ES-I3 (cell line): Measurements from ENCODE around the gene CHCHD4.

Experiments used
- H3K36me3 ChIP-seq: 2 replicates; pipeline ENCODE4 v1.6.1; 2013; ENCODE audit warnings: mild to moderate bottlenecking, low read length, control low read depth, moderate library complexity; ENCODE audit not compliant: insufficient read depth
- H3K4me1 ChIP-seq: 2 replicates; pipeline ENCODE4 v1.6.1; 2013; ENCODE audit warnings: mild to moderate bottlenecking, control low read depth, low read length; ENCODE audit not compliant: insufficient read depth
- H3K9ac ChIP-seq: 2 replicates; pipeline ENCODE4 v1.6.1; 2013; ENCODE audit warnings: low read depth, mild to moderate bottlenecking, low read length, moderate library complexity
- H3K9me3 ChIP-seq: 2 replicates; pipeline ENCODE4 v1.6.1; 2013; ENCODE audit warnings: mild to moderate bottlenecking, low read length, moderate library complexity; ENCODE audit not compliant: control insufficient read depth, insufficient read depth

The CHCHD4 gene

DNA sequence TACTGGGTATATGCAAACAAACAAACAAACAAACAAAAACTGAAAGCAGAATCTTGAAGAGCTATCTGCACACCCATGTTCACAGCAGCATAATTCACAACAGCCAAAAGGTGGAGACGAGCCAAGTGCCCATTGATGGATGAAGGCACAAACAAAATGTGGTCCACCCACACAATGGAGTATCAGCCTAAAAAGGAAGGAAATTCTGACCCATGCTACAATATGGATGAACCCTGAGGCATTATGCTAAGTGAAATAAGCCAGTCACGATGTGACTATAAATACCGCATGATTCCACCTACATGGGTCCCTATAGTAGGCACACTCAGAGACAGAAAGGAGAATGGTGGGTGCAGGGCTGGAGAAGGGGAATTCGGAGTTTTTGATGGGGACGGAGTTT, 29.6 kb upstream of the CHCHD4 start:
- no peaks in the 10 kb centered on the region for H3K4me1 ChIP-seq

DNA sequence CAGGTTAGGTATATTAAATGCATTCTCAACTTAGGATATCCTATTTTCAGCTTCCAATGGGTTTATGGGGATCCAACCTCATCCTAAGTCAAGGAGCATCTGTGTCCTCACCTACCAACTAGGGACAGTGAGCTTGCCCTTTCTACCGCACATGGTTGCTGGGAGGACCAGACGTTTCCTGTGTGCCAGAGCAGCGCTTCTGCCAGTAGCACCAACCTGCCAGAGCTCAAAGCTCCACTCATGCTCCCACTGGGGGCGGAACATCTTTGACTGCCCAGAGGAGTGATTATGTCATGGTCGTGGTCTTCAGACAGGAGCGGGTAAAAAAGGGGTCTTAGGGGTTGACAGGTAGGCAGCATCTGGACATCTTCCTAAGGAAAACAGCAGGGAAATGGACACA, 29.0 kb upstream of the CHCHD4 start:
- Histone ChIP-seq H3K9me3 (no peaks in the 10 kb centered on the region), H3K4me1 (no peaks in the 10 kb centered on the region; the same call in 1 of the 2 replicates), H3K9ac (no peak overlapping the region), H3K36me3 (peaks cover 33% of the 10 kb centered on the region)

More for the DNA sequence above, 29.6 kb upstream of the CHCHD4 start:
- peaks cover 39% of the 10 kb centered on the region for H3K36me3 ChIP-seq
- H3K9me3 ChIP-seq: no peaks in the 10 kb centered on the region
- no peak overlapping the region for H3K9ac ChIP-seq

DNA sequence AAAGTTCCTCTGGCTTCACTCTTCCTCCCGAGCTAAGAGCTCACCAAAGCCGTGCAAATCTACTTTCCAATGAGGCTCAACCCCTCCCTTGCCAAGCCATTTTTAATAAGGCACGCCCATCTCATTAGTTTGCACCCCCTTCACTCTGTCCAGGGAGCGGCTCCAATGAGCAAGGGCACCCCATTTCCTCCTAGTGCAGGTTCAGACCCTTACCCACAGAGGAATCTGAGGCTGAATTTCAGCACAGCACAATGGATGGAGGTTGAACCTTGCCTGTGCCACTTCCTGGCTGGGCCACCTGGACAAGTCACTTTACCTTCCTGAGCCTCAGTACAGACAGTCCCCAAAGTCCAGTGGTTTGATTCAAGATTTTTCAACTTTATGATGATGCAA, 28.3 kb upstream of the CHCHD4 start:
- no peaks in the 10 kb centered on the region for H3K9me3 ChIP-seq
- peaks cover 5% of the 10 kb centered on the region; the same call in 1 of the 2 replicates for H3K4me1 ChIP-seq
- H3K36me3 ChIP-seq: peaks cover 26% of the 10 kb centered on the region
- no peak overlapping the region for H3K9ac ChIP-seq

DNA sequence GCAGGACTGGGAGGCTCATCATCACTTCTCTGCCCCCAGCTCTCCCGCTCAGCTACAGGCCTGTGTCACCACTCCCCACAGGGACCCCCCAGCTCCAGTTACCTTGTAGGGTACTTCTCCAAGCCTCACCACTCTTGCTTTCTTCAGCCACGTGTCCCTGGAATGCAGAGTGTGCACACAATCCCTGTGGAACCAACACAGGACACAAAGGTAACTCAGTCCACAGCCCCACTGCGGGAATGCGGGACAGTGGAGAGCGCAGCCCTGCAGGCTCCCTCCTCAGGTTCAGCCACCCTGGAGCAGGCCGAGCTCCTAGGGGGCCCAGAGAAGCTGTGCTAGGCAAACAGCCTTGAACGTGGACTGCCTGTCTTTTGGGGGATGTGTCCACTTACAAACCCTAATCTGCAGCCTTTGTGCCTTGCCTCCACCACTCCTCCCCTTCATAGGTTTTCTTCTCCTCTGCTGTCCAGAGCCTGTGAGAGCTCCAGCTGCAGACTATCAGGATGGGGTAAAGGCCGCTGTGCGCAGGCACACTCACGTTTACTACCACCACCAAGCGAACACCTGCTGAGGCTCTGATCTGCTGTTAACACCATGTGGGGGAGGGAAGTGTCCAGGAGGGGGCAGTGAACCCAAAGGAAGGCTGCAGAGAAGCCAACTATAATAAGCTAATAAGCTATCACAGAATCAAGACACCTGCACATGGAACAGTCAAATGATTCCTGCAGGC, 27.7 kb upstream of the CHCHD4 start:
- Histone ChIP-seq H3K9ac (no peak overlapping the region), H3K9me3 (no peaks in the 10 kb centered on the region), H3K4me1 (peaks cover 8% of the 10 kb centered on the region; the same call in 1 of the 2 replicates), H3K36me3 (peaks cover 21% of the 10 kb centered on the region)

DNA sequence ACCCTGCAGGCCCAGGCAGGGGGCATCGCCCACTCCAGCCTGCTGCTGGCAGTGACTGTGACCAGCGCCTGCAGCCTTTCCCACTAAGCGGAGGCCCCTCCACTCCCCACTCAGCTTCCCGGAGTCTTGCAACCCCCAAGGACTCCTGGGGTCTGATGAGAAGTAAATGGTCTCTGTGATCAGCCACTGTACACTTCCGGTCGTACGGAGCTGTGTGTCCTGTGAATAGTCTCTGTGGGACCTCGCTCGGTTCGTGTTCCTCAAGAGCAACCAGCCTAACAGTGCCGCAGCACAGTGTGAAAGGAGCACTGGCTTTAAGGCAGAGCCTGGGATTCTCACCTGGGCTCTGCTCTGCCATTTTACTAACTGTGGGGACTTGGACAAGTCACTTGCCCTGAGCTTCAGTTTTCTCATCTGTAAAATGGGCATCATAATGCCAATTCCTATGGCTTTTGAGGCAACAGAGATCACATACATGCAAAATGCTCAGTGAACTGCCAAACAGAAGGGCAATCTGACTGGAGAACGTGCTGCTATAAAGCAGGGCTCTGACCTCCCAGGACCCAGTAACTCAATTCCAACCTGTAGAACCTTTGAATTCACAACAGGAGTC, 26.9 kb upstream of the CHCHD4 start:
- peaks cover 19% of the 10 kb centered on the region for H3K36me3 ChIP-seq
- no peak overlapping the region for H3K9ac ChIP-seq
- peaks cover 8% of the 10 kb centered on the region; the same call in 1 of the 2 replicates for H3K4me1 ChIP-seq
- H3K9me3 ChIP-seq: no peaks in the 10 kb centered on the region

DNA sequence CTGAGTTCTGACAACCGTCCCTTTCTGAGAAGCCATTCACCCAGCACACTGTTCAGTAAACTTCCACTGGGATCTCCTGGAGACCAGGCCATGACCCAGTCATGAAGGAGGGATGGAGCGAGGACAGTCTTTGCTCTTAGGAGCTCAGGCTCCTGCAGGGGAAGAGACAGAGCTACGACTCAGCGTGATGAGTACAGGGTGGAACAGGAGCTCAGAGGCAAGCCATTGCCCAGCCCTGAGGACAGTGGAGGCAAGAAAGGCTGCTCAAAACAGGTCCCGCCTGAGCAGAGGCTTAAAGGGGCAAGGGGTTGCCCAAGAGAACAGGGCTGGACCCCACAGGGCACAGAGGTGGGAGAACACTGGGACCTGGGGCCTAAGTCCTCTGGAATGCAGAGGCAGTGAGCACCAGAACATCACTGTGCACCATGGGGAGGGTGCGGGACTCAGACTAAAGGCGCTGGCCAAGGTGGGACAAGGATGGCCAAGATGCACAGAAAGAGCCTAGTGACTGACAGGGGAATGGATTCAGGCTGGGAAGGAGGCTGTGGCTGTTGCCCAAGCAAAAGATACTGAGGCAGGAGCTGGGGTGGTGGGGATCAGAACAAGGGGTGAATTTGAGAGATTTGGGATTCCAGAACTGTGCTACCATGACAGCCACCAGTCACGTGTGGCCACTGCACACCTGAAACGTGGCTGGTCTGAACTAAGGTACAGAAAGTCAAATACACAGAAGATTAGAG, 26.0 kb upstream of the CHCHD4 start:
- Histone ChIP-seq H3K36me3 (peaks cover 18% of the 10 kb centered on the region), H3K9ac (no peak overlapping the region), H3K4me1 (peaks cover 8% of the 10 kb centered on the region; the same call in 1 of the 2 replicates), H3K9me3 (no peaks in the 10 kb centered on the region)

DNA sequence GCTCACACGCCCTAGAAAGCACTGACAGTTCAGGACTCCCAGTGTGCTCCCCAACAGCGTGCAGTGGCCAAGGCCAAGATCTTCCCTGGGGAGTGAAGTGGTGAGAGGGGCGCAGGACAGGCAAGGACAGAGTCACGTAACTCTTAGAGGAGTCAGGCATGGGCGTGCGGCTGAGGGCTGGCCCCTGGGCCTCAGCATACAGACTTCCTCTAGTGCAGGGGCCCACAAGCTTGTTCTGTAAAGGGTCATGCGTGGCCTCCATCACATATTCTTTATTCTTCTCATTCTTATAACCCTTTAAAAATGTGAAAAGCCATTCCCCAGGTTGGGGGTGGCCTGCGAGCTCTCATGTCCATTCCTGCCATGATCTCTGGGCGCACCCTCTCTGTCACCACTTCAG, 25.4 kb upstream of the CHCHD4 start:
- peaks cover 21% of the 10 kb centered on the region for H3K36me3 ChIP-seq

DNA sequence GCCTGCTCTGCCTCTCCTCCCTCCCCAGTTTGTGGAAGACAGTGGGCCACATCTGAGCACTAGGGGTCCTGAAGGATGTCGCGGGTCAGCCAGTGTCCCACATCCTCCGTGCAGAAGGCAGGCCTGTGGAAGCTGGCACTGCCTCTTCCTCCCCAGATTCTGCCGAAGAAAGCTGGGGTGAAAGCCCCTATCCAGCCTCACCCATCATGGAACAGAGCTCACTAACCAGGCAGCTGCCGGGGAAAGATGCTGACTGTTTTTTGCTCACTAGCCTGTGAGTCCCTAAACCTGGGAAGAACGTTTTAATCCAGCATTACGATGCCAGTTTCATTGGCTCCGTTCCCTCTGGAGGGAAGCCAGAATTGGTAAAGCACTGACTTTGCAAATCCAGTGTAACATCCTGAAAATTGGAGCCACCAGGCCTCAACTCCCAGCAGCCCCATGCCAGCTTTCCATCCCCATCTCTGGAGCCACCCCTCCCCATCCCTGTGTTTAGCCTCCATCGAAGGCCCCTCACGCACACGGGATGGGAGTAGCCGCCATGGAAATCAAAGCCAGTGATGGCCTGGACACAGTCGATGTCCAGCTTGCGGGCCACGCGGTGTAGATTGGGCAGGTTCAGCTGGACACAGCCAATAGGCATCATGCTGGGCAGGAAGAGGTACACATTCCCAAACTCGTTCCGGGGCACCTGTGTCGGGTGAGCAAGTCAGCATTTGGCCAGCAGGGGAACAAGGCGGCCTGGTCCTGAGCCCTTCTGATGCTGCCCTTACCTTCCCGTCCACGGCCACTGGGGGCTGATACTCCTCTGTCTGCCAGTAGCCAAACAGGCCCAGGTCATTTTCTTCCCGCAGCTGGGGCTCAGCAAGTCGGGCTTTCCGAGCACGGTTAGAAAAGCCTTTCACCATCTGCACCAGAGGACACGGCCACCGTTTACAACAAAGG, 23.6 kb upstream of the CHCHD4 start:
- Histone ChIP-seq H3K9me3 (no peaks in the 10 kb centered on the region), H3K4me1 (peaks cover 25% of the 10 kb centered on the region), H3K9ac (no peak overlapping the region), H3K36me3 (peaks cover 16% of the 10 kb centered on the region; the same call in 1 of the 2 replicates)

More for the DNA sequence above, 25.4 kb upstream of the CHCHD4 start:
- H3K4me1 ChIP-seq: peaks cover 12% of the 10 kb centered on the region; the same call in 1 of the 2 replicates
- H3K9ac ChIP-seq: no peak overlapping the region
- no peaks in the 10 kb centered on the region for H3K9me3 ChIP-seq

DNA sequence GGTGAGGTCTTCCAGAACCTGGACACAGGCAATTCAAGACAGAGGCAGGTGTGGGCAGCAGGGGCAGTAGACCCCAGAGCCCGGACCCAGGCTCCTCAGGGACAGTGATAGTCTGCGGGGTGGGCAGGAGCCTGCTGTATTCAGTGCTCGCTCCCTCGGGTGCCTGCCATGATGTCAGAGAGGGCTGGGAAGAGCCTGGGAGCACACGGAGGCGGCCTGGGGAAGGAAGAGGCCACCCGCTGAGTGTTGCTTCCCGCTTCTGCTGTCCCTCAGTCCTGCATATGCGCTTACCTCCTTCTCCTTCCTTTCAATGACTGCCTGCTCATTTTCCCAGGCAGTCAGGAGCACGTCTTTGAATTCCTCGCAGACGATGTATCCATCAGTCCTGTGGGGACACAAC, 22.9 kb upstream of the CHCHD4 start:
- peaks cover 16% of the 10 kb centered on the region; the same call in 1 of the 2 replicates for H3K36me3 ChIP-seq
- H3K9me3 ChIP-seq: no peaks in the 10 kb centered on the region
- H3K4me1 ChIP-seq: peaks cover 31% of the 10 kb centered on the region
- H3K9ac ChIP-seq: no peak overlapping the region

DNA sequence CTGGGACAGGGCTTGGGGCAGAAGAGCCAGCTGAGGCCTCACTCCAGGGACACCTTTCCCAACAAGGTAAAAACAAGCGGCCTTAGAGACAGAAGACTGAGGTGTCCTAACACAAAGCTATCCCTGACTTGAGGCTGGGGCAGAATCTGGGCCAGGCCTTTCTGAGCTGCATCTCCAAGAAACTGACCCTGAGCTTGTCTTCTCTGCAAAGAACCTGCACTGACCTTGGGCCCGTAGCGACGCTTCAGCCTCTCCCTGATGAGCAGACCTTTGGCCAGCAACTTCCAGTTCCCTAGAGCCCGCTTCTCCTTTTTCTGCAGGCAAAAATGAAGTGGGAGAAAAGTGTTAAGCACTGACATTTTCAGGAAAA, 22.4 kb upstream of the CHCHD4 start:
- Histone ChIP-seq H3K36me3 (peaks cover 18% of the 10 kb centered on the region; the same call in 1 of the 2 replicates), H3K9ac (no peak overlapping the region)

DNA sequence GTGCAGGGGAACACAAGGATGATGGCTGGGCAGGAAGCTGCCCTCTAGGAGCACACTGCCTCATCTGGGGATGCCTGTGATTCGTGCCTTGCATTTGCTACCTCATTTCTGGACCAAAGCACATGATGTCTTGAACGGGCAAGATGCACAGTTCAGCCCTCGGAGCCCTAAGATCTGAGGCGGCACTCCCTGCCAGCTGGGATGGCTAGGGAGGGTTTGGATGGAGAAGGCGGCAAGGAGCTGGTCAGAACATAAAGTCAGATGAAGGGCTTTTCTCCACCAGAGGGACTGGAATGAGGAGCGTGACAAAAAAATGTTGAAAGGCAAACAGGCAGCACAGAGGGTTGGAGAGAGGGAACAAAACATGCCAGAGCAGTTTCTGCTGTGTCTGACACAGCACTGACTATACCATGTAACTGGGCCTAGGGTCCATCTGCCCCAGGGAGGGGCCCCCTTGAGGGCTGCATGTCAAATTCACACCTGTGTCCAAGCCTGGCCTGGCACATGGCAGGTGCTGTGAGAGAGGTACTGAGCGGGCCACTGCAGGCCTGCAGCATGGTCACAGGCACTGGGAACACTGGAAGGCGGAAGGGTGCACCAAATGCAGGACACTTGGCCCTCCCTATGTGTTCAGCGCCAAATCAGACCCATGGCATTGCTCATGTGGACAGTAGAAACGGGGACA, 21.9 kb upstream of the CHCHD4 start:
- Histone ChIP-seq H3K36me3 (peaks cover 15% of the 10 kb centered on the region; the same call in 1 of the 2 replicates), H3K4me1 (peaks cover 31% of the 10 kb centered on the region), H3K9ac (no peak overlapping the region), H3K9me3 (no peaks in the 10 kb centered on the region)

More for the DNA sequence above, 22.4 kb upstream of the CHCHD4 start:
- no peaks in the 10 kb centered on the region for H3K9me3 ChIP-seq
- H3K4me1 ChIP-seq: peaks cover 31% of the 10 kb centered on the region

DNA sequence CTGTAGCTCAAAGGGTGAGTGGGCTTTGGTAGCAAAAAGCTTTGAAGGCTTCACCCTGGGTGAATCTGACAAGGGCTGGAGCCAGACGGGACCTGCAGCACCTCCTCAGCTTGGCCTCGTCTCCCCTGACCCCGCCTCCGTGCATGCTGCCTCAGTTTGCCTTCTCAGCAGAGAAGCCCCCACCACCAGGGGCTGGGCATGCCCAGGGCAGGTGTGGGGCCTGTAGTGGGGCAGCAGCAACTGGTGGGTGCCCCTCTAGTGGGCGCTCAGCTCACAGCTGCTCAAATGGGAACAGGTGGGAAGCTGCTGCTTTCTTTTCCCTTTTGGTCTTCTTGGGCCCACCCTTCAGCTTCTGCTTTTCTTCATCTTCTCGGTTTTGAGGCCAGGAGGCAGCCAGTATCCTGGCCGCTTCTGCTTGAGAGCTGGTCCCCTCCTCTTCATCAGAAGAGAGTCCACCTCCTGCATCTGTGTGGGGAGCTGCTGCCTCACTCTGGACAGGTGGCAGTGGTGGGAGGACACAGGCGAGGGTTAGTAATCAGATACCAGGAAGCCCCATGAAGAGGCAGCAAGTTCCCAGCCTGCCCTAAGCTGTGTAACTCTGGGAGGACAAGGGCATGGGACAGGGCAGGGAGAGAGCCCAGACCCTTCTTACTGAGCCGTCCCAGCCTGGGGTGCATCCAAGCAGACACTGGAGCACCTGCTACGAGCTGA, 21.2 kb upstream of the CHCHD4 start:
- Histone ChIP-seq H3K4me1 (peaks cover 31% of the 10 kb centered on the region), H3K36me3 (peaks cover 15% of the 10 kb centered on the region; the same call in 1 of the 2 replicates), H3K9ac (no peak overlapping the region), H3K9me3 (no peaks in the 10 kb centered on the region)

DNA sequence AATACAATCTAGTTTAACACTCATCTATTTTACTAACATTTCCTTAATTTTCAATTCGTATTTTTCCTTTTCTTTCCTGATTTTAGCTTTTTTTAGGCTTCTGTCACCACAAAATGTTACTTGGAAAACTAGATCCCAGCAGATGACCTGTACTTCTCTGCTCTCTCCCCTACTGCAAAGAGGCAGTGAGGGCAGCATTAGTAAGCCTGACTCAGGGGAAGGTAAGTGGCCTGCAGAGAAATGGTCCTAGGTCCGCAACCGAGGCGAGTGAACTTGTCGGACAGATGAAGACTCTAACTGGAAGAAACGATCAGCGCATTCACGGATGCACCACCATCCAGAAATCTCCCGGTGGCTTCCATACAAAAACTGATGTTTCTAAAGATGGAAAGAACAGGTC, 20.6 kb upstream of the CHCHD4 start:
- no peaks in the 10 kb centered on the region for H3K9me3 ChIP-seq
- peaks cover 31% of the 10 kb centered on the region for H3K4me1 ChIP-seq
- H3K9ac ChIP-seq: no peak overlapping the region
- peaks cover 15% of the 10 kb centered on the region; the same call in 1 of the 2 replicates for H3K36me3 ChIP-seq
